T-helper 17 cell (primary cell): ENCODE measurements around the gene SAMMSON. TPM values are rescaled to one million over a fixed set of nuclear protein-coding genes. Genes with fewer than 3 reads are reported as not detected.

Experiments used
- ATAC-seq: fragments of 150-1000 bp; cut with Tn5 transposase; 2 replicates; pipeline ENCODE4 v1.10.0; 2021; ENCODE audit warnings: mild to moderate bottlenecking, moderate library complexity
- DNase-seq, 3 donors: peaks; one replicate each; pipeline versions ENCODE4 v3.0.0 to v3.0.0-alpha.2; 2020 to 2021
- H3K9me3 ChIP-seq: one replicate; pipeline ENCODE4 v1.7.0; 2013; ENCODE audit warnings: low read length, mild to moderate bottlenecking; ENCODE audit not compliant: control insufficient read depth, poor library complexity, severe bottlenecking
- H3K27ac Mint-ChIP-seq: one replicate; pipeline ENCODE4 v1.8.0; 2022; ENCODE audit warnings: mild to moderate bottlenecking, moderate library complexity, mixed read lengths
- H3K27me3 Mint-ChIP-seq: one replicate; pipeline ENCODE4 v1.8.0; 2022; ENCODE audit warnings: mixed read lengths
- H3K36me3 Mint-ChIP-seq: one replicate; pipeline ENCODE4 v1.8.0; 2022; ENCODE audit warnings: low read depth, mixed read lengths
- H3K4me1 Mint-ChIP-seq: one replicate; pipeline ENCODE4 v1.8.0; 2022; ENCODE audit warnings: mild to moderate bottlenecking, mixed read lengths
- H3K4me3 Mint-ChIP-seq: one replicate; pipeline ENCODE4 v1.8.0; 2022; ENCODE audit warnings: mild to moderate bottlenecking, moderate library complexity, mixed read lengths
- total RNA-seq, 4 donors: library from RNA in 2 of 4; stranded (reverse) in 2 of 4; gene quantifications; one replicate each; pipeline ENCODE4 v1.2.3 and lab custom pipeline; 2022 to 2026

SAMMSON gene
- not detected for total RNA-seq
- 0 to 0.58 reads per million in 2 donors for total RNA-seq (lab: John Stamatoyannopoulos, UW)

GRCh38 chr3:69999140-70000027, at the start of gene SAMMSON:
TSS of gene SAMMSON (plus strand) at chr3:69999733.
- H3K4me3 Mint-ChIP-seq: no peak within 1 kb of the TSS

GRCh38 chr3:69951616-69952015, 47.9 kb upstream of the SAMMSON start:
- H3K27ac Mint-ChIP-seq: no peak overlapping the region
- H3K4me3 Mint-ChIP-seq: no peak overlapping the region
- no peak for ATAC-seq
- H3K36me3 Mint-ChIP-seq: no peaks in the 10 kb centered on the region
- no peaks in the 10 kb centered on the region for H3K27me3 Mint-ChIP-seq
- DNase-seq: no peak
- H3K4me1 Mint-ChIP-seq: no peaks in the 10 kb centered on the region
- no peaks in the 10 kb centered on the region for H3K9me3 ChIP-seq

More at GRCh38 chr3:69999140-70000027, at the start of gene SAMMSON:
- no peaks in the 10 kb centered on the region for H3K4me1 Mint-ChIP-seq
- H3K36me3 Mint-ChIP-seq: no peaks in the 10 kb centered on the region
- no peak for ATAC-seq
- DNase-seq: no peak
- no peaks in the 10 kb centered on the region for H3K27me3 Mint-ChIP-seq
- H3K27ac Mint-ChIP-seq: no peak within 1 kb of the TSS
- no peaks in the 10 kb centered on the region for H3K9me3 ChIP-seq

- Mint-ChIP-seq H3K27me3 (no peaks in the 10 kb centered on the region), H3K4me1 (no peaks in the 10 kb centered on the region), H3K36me3 (no peaks in the 10 kb centered on the region), H3K4me3 (no peak overlapping the region), H3K27ac (no peak overlapping the region)
- DNase-seq (no peak), ATAC-seq (no peak)
- no peaks in the 10 kb centered on the region for H3K9me3 ChIP-seq
These were observed 40.0 kb upstream of the SAMMSON start for GRCh38 chr3:69959581-69959980.

GRCh38 chr3:69961706-69962439, 37.7 kb upstream of the SAMMSON start:
- Mint-ChIP-seq H3K36me3 (no peaks in the 10 kb centered on the region), H3K4me1 (no peaks in the 10 kb centered on the region), H3K27me3 (no peaks in the 10 kb centered on the region), H3K27ac (no peak overlapping the region), H3K4me3 (no peak overlapping the region)
- ATAC-seq: no peak
- DNase-seq: no peak
- H3K9me3 ChIP-seq: no peaks in the 10 kb centered on the region

GRCh38 chr3:69963643-69964042, 35.9 kb upstream of the SAMMSON start:
- no peaks in the 10 kb centered on the region for H3K27me3 Mint-ChIP-seq
- no peak overlapping the region for H3K4me3 Mint-ChIP-seq
- H3K36me3 Mint-ChIP-seq: no peaks in the 10 kb centered on the region
- no peaks in the 10 kb centered on the region for H3K9me3 ChIP-seq
- no peak overlapping the region for H3K27ac Mint-ChIP-seq
- DNase-seq (no peak), ATAC-seq (no peak)
- H3K4me1 Mint-ChIP-seq: no peaks in the 10 kb centered on the region

- H3K27ac Mint-ChIP-seq: no peak overlapping the region
- no peaks in the 10 kb centered on the region for H3K36me3 Mint-ChIP-seq
- no peak overlapping the region for H3K4me3 Mint-ChIP-seq
- ATAC-seq (no peak), DNase-seq (no peak)
- H3K27me3 Mint-ChIP-seq: no peaks in the 10 kb centered on the region
- H3K9me3 ChIP-seq: no peaks in the 10 kb centered on the region
- H3K4me1 Mint-ChIP-seq: no peaks in the 10 kb centered on the region
These were observed 32.4 kb upstream of the SAMMSON start for GRCh38 chr3:69967156-69967555.

GRCh38 chr3:69970827-69971226, 28.7 kb upstream of the SAMMSON start:
- H3K9me3 ChIP-seq: no peaks in the 10 kb centered on the region
- no peak for ATAC-seq
- Mint-ChIP-seq H3K4me1 (no peaks in the 10 kb centered on the region), H3K4me3 (no peak overlapping the region), H3K27ac (no peak overlapping the region), H3K27me3 (no peaks in the 10 kb centered on the region), H3K36me3 (no peaks in the 10 kb centered on the region)
- DNase-seq: no peak

- no peak overlapping the region for H3K4me3 Mint-ChIP-seq
- no peak for DNase-seq
- no peak overlapping the region for H3K27ac Mint-ChIP-seq
- H3K9me3 ChIP-seq: no peaks in the 10 kb centered on the region
- no peaks in the 10 kb centered on the region for H3K36me3 Mint-ChIP-seq
- H3K27me3 Mint-ChIP-seq: no peaks in the 10 kb centered on the region
- ATAC-seq: no peak
- H3K4me1 Mint-ChIP-seq: no peaks in the 10 kb centered on the region
These were observed 26.9 kb upstream of the SAMMSON start for GRCh38 chr3:69972672-69973071.

- DNase-seq (no peak), ATAC-seq (no peak)
- Mint-ChIP-seq H3K4me3 (no peak overlapping the region), H3K4me1 (no peaks in the 10 kb centered on the region), H3K27ac (no peak overlapping the region), H3K36me3 (no peaks in the 10 kb centered on the region), H3K27me3 (no peaks in the 10 kb centered on the region)
- H3K9me3 ChIP-seq: no peaks in the 10 kb centered on the region
These were observed 23.5 kb upstream of the SAMMSON start for GRCh38 chr3:69976021-69976420.

GRCh38 chr3:69983546-69984265, 15.8 kb upstream of the SAMMSON start:
- no peaks in the 10 kb centered on the region for H3K36me3 Mint-ChIP-seq
- DNase-seq (no peak), ATAC-seq (no peak)
- no peak overlapping the region for H3K27ac Mint-ChIP-seq
- no peaks in the 10 kb centered on the region for H3K27me3 Mint-ChIP-seq
- H3K4me1 Mint-ChIP-seq: no peaks in the 10 kb centered on the region
- no peak overlapping the region for H3K4me3 Mint-ChIP-seq
- H3K9me3 ChIP-seq: no peaks in the 10 kb centered on the region

GRCh38 chr3:69985266-69985665, 14.3 kb upstream of the SAMMSON start:
- no peak for DNase-seq
- no peak for ATAC-seq
- H3K27me3 Mint-ChIP-seq: no peaks in the 10 kb centered on the region
- H3K4me1 Mint-ChIP-seq: no peaks in the 10 kb centered on the region
- H3K36me3 Mint-ChIP-seq: no peaks in the 10 kb centered on the region
- H3K27ac Mint-ChIP-seq: no peak overlapping the region
- no peak overlapping the region for H3K4me3 Mint-ChIP-seq
- no peaks in the 10 kb centered on the region for H3K9me3 ChIP-seq

GRCh38 chr3:69986419-69986818, 13.1 kb upstream of the SAMMSON start:
- no peaks in the 10 kb centered on the region for H3K9me3 ChIP-seq
- DNase-seq (no peak), ATAC-seq (no peak)
- Mint-ChIP-seq H3K27ac (no peak overlapping the region), H3K36me3 (no peaks in the 10 kb centered on the region), H3K4me3 (no peak overlapping the region), H3K4me1 (no peaks in the 10 kb centered on the region), H3K27me3 (no peaks in the 10 kb centered on the region)

GRCh38 chr3:69987833-69988232, 11.7 kb upstream of the SAMMSON start:
- no peaks in the 10 kb centered on the region for H3K4me1 Mint-ChIP-seq
- H3K9me3 ChIP-seq: no peaks in the 10 kb centered on the region
- DNase-seq: no peak
- H3K27ac Mint-ChIP-seq: no peak overlapping the region
- no peaks in the 10 kb centered on the region for H3K36me3 Mint-ChIP-seq
- H3K27me3 Mint-ChIP-seq: no peaks in the 10 kb centered on the region
- no peak overlapping the region for H3K4me3 Mint-ChIP-seq
- ATAC-seq: no peak
